ENCODE results near the gene NINJ2. TPM values are rescaled to one million over a fixed set of nuclear protein-coding genes. Genes with fewer than 3 reads are reported as not detected.

NINJ2 gene
- total RNA-seq, 1 experiment from 2014 or later = 0.24 TPM

DNA sequence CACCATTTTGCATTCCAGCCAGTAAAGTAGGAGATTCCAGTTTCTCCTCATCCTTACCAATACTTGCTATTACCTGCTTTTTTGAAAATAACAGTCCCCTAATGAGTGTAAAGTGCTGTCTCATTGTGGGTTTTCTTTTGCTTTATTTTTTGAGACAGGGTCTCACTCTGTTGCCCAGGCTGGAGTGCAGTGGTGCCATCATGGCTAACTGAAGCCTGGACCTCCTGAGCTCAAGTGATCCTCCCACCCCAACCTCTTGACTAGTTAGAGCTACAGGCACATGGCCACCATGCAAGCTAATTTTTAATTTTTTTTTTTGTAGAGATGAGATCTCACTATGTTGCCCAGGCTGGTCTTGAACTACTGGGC is 60.6 kb downstream of the NINJ2 start:
- Histone ChIP-seq H3K4ac (ENCODE audit: low read depth, low read length) (no peak overlapping the region), H3K27ac (ENCODE audit: insufficient read length, low read depth, low read length) (no peak overlapping the region), H3K9ac (ENCODE audit: extremely low read depth, insufficient read length, low read length) (no peak overlapping the region), H2BK120ac (ENCODE audit: low read depth, low read length, poor library complexity, severe bottlenecking) (no peak overlapping the region), H2BK5ac (ENCODE audit: insufficient read length, low read length) (no peak overlapping the region), H4K8ac (replicated peaks; ENCODE audit: insufficient read length, low read depth, low read length) (no peak overlapping the region), H3K79me2 (ENCODE audit: insufficient read depth, low read length) (no peaks in the 10 kb centered on the region), H3K4me2 (ENCODE audit: insufficient read depth, insufficient read length, low read length) (no peak overlapping the region), H4K91ac (ENCODE audit: insufficient read length, low read depth, low read length) (no peak overlapping the region), H3K4me1 (ENCODE audit: insufficient read depth, low read length) (0 out of 2 replicates have a peak, but pooled peaks cover 1% of the 10 kb centered on the region), H3K23me2 (ENCODE audit: insufficient read length, low read depth, low read length, poor library complexity, severe bottlenecking) (no peaks in the 10 kb centered on the region), H2BK20ac (ENCODE audit: low read depth, low read length, poor library complexity, severe bottlenecking) (no peak overlapping the region), H3K79me1 (ENCODE audit: insufficient read depth, low read depth, low read length, poor library complexity, severe bottlenecking) (no peaks in the 10 kb centered on the region), H3K18ac (ENCODE audit: insufficient read length, low read depth, low read length) (no peak overlapping the region), H2BK15ac (ENCODE audit: low read depth, low read length) (no peak overlapping the region), H3T11ph (ENCODE audit: low read length) (no peak overlapping the region), H3K23ac (ENCODE audit: insufficient read length, low read depth, low read length) (no peak overlapping the region), H3K14ac (ENCODE audit: insufficient read depth, low read length) (no peak overlapping the region), H3K56ac (ENCODE audit: insufficient read length, low read depth, low read length) (no peak overlapping the region), H2BK12ac (ENCODE audit: insufficient read length, low read depth, low read length) (no peak overlapping the region), H3K27me3 (ENCODE audit: insufficient read depth, low read length) (no peaks in the 10 kb centered on the region), H2AK5ac (ENCODE audit: insufficient read length, low read length) (no peak overlapping the region), H4K5ac (ENCODE audit: insufficient read length, low read depth, low read length) (no peak overlapping the region), H4K20me1 (ENCODE audit: control insufficient read depth, insufficient read depth, insufficient read length) (no peaks in the 10 kb centered on the region), H2AFZ (ENCODE audit: low read length) (no peak overlapping the region), H3K9me3 (ENCODE audit: control insufficient read depth, low read depth, low read length) (no peaks in the 10 kb centered on the region)
- no peak for TF ChIP-seq CTCF (conservative IDR thresholded peaks at IDR 0.05)
- Mint-ChIP-seq H3K27ac (no peak overlapping the region), H3K9me3 (no peaks in the 10 kb centered on the region), H3K27me3 (ENCODE audit: low read depth) (peaks cover 2% of the 10 kb centered on the region; the same call in 1 of the 2 replicates), H3K36me3 (ENCODE audit: insufficient read depth in 1 of 3, low read depth in 3 of 3) (no peaks in the 10 kb centered on the region), H3K4me3 (no peak overlapping the region), H3K4me1 (peaks cover 10 to 14% of the 10 kb centered on the region in 2 experiments)
- no peak for DNase-seq

Data from H9 (cell line).